ENCODE results near the gene GATB.

DNA sequence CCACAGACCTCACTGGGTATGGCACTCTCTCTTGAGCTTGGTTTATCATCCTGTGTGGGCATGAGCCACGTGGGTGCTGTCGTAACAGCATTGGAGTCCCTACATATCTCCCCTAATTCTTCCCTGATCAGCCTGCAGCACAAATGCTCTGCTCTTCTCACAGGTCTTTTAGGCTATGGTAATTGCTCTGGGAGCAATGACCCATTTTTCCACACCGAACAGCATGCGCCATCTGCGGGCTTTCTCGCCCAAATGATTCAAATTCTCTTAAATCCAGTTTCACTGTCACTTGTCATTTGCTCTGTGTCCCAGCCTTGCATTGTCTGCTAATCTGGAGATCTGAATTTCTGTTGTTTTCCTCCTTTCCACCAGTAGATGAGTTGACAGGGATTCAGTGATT lies 48.9 kb upstream of the GATB start:
- TF ChIP-seq CTCF (conservative IDR thresholded peaks at IDR 0.05 in 1 of 2, IDR thresholded peaks at IDR 0.05 in 1 of 2; ENCODE audit: extremely low read depth in 1 of 2, insufficient read depth in 1 of 2, low read depth in 1 of 2, low read length in 2 of 2) (no peak), EZH2 (IDR thresholded peaks at IDR 0.05; ENCODE audit: borderline replicate concordance, low read length) (no peak)
